GM10266 (cell line): ENCODE results near the gene OBSCN.

Source experiments
- DNase-seq: peaks from one replicate; pipeline ENCODE4 v3.0.0; 2012; ENCODE audit errors: extremely low spot score
- CTCF ChIP-seq: IDR thresholded peaks from 2 replicates; pipeline ENCODE4 v1.5.1; 2012; ENCODE audit warnings: mild to moderate bottlenecking, low read depth; ENCODE audit not compliant: control insufficient read depth, insufficient read depth; ENCODE audit errors: missing control alignments

OBSCN gene

GRCh38 chr1:228314315-228314657, 106.4 kb downstream of the OBSCN start:
- no peak for DNase-seq
- TF ChIP-seq CTCF: no peak

GRCh38 chr1:228314658-228315483, 107.0 kb downstream of the OBSCN start:
- no peak for DNase-seq
- no peak for TF ChIP-seq CTCF

- DNase-seq: no peak
- TF ChIP-seq CTCF: no peak
These were observed 107.7 kb downstream of the OBSCN start for GRCh38 chr1:228315484-228315944.

GRCh38 chr1:228315945-228316588, 108.2 kb downstream of the OBSCN start:
- TF ChIP-seq CTCF: no peak
- DNase-seq: no peak

GRCh38 chr1:228316589-228317387, 108.9 kb downstream of the OBSCN start:
- DNase-seq: no peak
- TF ChIP-seq CTCF: no peak

GRCh38 chr1:228317411-228317828, 109.6 kb downstream of the OBSCN start:
- TF ChIP-seq CTCF: no peak
- no peak for DNase-seq
